Activated CD8-positive, alpha-beta memory T cell treated with anti-CD3 and anti-CD28 coated beads for 4 hours (primary cell): ENCODE results near the gene SLCO4A1.
"Not testable (repeated sequence)": the region's sequence is repeated elsewhere in the genome, so short reads cannot be mapped to it uniquely, and the experiment has no call there.

Experiments used
- DNase-seq, 2 donors: peaks; one replicate each; pipeline ENCODE4 v3.0.0-alpha.2; 2020; ENCODE audit warnings: low read depth in 2 of 2

Gene SLCO4A1

GRCh38 chr20:62623488-62624324 lies 18.6 kb upstream of the SLCO4A1 start:
- peak; percentile 64 to 79 for DNase-seq

- no peak for DNase-seq
Observed at GRCh38 chr20:62624325-62624690, 18.0 kb upstream of the SLCO4A1 start.

GRCh38 chr20:62624719-62625453 lies 17.4 kb upstream of the SLCO4A1 start:
- no peak for DNase-seq

GRCh38 chr20:62625516-62625915 lies 16.8 kb upstream of the SLCO4A1 start:
- no peak for DNase-seq

- no peak for DNase-seq
Observed at GRCh38 chr20:62625921-62626547, 16.3 kb upstream of the SLCO4A1 start.

- not testable (repeated sequence) for DNase-seq
Observed at GRCh38 chr20:62627425-62627824, 14.9 kb upstream of the SLCO4A1 start.

GRCh38 chr20:62627901-62628612 lies 14.2 kb upstream of the SLCO4A1 start:
- no peak for DNase-seq

- DNase-seq: no peak
Observed at GRCh38 chr20:62628691-62629090, 13.6 kb upstream of the SLCO4A1 start.

- no peak for DNase-seq
Observed at GRCh38 chr20:62629864-62630470, 12.3 kb upstream of the SLCO4A1 start.

- no peak for DNase-seq
Observed at GRCh38 chr20:62631336-62632308, 10.7 kb upstream of the SLCO4A1 start.

GRCh38 chr20:62632575-62633090 lies 9.7 kb upstream of the SLCO4A1 start:
- no peak for DNase-seq

- no peak for DNase-seq
Observed at GRCh38 chr20:62633598-62634329, 8.5 kb upstream of the SLCO4A1 start.

GRCh38 chr20:62634330-62634967 lies 7.9 kb upstream of the SLCO4A1 start:
- no peak for DNase-seq

- DNase-seq: no peak
Observed at GRCh38 chr20:62635232-62635631, 7.1 kb upstream of the SLCO4A1 start.

- no peak for DNase-seq
Observed at GRCh38 chr20:62635852-62636251, 6.5 kb upstream of the SLCO4A1 start.

- DNase-seq: no peak
Observed at GRCh38 chr20:62636446-62636845, 5.9 kb upstream of the SLCO4A1 start.

- DNase-seq: no peak
Observed at GRCh38 chr20:62637110-62637509, 5.2 kb upstream of the SLCO4A1 start.

- no peak for DNase-seq
Observed at GRCh38 chr20:62637521-62638054, 4.7 kb upstream of the SLCO4A1 start.
